Stimulated activated CD8-positive, alpha-beta memory T cell treated with anti-CD3 and anti-CD28 coated beads, Interleukin-2, amount 100 ng/mL, for 48 hours (primary cell): ENCODE results near the gene DET1.

ENCODE experiments used
- DNase-seq, 2 donors: peaks; one replicate each; pipeline ENCODE4 v3.0.0-alpha.2; 2020; ENCODE audit warnings: low read depth in 2 of 2

Gene DET1

DNA sequence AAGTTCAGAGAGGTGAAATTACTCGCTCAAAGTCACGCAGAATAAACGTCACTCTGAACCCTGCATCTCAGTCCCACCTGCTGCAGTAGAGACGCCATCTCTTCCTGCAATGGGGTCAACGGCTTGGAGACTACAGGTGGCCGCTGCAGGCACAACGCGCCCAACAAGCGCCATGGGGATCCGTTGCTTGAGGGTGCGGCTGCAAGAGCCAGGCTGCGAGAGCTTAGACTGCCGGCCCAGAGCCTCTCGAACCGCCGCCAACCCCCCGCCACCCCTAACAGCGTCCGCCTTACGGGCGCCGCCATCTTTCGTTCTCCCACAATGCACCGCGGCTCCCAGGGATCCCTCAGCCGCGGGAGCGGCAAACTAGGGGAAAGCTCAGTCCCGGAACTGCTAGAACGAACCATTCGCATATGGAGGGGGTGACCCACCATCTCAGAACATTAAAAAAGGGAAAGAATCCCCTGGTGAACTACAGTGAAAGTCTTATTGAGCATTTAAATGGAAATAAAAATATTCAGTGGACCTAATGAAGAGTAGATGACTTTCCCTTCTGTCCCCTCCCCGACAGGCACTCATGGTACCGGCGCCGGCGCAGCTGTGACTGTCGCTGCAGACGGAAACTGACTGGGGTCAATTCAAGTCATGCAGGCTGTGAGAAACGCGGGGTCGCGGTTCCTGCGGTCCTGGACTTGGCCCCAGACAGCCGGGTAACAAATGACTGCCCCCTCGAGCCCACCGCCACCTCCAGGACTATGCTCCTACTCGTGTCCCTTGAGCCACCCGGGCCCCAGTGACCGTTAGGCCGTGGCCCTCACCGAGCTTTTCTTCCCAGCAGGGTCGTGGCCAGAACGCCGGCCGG is 79.2 kb downstream of the DET1 start, which contains the start of the genes MRPL46 and MRPS11:
Gene MRPL46, minus strand, starts transcription at position 316 of the 862 bp plus-strand sequence. Its CDS starts 11 bp downstream, at position 305.
Gene MRPS11, plus strand, starts transcription at position 636 of the 862 bp plus-strand sequence. Its CDS starts 10 bp downstream, at position 646.
- DNase-seq: peak; percentile 81 to 83

DNA sequence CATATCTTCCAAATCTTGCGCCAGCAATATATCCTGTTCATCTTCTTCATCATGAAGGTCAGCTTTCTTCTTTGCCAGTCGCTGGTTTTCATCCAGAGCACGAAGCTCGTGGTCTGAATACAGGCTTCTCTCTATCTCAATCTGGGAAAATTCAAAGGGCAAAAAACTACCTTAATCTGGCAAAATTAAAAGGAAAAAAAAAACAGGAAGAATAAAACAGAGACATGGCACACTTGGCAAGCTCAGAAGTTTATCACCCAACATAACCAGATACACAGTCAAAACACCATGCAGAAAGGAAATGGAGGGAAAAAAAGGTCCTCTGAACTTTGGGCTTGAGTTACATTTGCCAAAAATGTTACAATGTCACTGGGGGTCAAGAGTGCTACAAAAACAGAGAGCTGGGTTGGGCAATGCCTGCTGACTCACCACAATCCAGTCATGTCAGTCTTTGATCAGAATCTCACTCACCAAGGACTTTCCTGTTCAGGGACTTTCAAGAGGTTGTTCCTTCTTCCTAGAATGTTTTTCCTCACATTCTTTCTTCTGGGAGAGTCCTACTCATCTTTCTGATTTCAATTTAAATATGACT is 80.8 kb downstream of the DET1 start:
- no peak for DNase-seq

DNA sequence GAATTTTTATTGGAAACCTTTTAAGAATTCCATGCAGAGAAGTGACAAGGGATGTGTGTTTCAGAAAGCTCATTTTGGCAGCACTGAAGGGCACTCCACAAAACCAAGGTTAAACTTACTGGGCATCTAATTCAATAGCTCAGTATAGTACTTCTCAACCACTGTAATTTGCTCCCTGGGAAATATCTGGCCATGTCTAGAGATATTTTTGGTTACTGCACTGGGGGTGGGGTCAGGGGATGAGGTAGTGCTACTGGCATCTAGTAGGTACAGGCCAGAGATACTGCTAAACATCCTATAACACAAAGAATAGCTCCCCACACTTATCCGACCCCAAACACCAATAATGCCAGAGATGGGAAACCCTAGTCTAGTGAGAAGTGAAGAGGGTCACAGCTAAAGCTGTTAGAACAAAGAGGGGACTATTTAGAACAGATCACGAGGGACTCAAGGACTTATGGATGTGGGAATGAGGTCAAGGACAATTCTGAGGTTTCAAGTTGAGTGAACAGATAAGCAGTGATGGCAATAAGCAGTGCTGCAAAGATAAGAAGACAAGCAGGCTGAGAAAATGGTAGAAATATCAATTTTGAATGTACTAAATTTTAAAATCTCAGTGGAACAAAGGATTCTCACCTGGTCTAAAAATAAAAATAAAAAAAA is 82.5 kb downstream of the DET1 start:
- DNase-seq: no peak
